Mesenchymal stem cell (in vitro differentiated cells and primary cell): ENCODE measurements around the gene FTMT.

Source experiments
- DNase-seq: peaks from one replicate; pipeline ENCODE4 v3.0.0-alpha.2; 2013
- H2AFZ ChIP-seq: one replicate; pipeline ENCODE4 v1.6.1; 2013; ENCODE audit warnings: low read depth, mild to moderate bottlenecking, control low read depth, inconsistent platforms, low read length, moderate library complexity
- H2AK5ac ChIP-seq: 2 replicates; pipeline ENCODE4 v1.6.1; 2013; ENCODE audit warnings: low read length, moderate library complexity, mild to moderate bottlenecking, inconsistent platforms; ENCODE audit not compliant: severe bottlenecking
- H2BK120ac ChIP-seq: one replicate; pipeline ENCODE4 v1.6.1; 2013; ENCODE audit warnings: low read depth, mild to moderate bottlenecking, inconsistent platforms, low read length, moderate library complexity
- H2BK12ac ChIP-seq, 2 experiments: one replicate each; pipeline ENCODE4 v1.6.1; 2013; ENCODE audit warnings: inconsistent platforms in 2 of 2, low read length in 2 of 2, mild to moderate bottlenecking in 2 of 2, moderate library complexity in 2 of 2, control low read depth in 1 of 2
- H2BK15ac ChIP-seq: one replicate; pipeline ENCODE4 v1.6.1; 2013; ENCODE audit warnings: mild to moderate bottlenecking, low read depth, inconsistent platforms; ENCODE audit not compliant: poor library complexity, severe bottlenecking
- H2BK5ac ChIP-seq: 2 replicates; pipeline ENCODE4 v1.6.1; 2013; ENCODE audit warnings: low read depth, mild to moderate bottlenecking, low read length, control low read depth, inconsistent platforms; ENCODE audit not compliant: poor library complexity, severe bottlenecking
- H3K14ac ChIP-seq, 2 experiments: one replicate each; pipeline ENCODE4 v1.6.1; 2013; ENCODE audit warnings: inconsistent platforms in 2 of 2, low read length in 2 of 2, control low read depth in 1 of 2, mild to moderate bottlenecking in 1 of 2, moderate library complexity in 1 of 2
- H3K18ac ChIP-seq, 2 experiments: one replicate each; pipeline ENCODE4 v1.6.1; 2013; ENCODE audit warnings: inconsistent platforms in 2 of 2, low read length in 2 of 2, control low read depth in 1 of 2, low read depth in 1 of 2, mild to moderate bottlenecking in 1 of 2
- H3K23ac ChIP-seq, 2 experiments: one replicate each; pipeline ENCODE4 v1.6.1; 2013; ENCODE audit warnings: inconsistent platforms in 2 of 2, low read length in 2 of 2, mild to moderate bottlenecking in 2 of 2, moderate library complexity in 2 of 2, control low read depth in 1 of 2
- H3K27ac ChIP-seq: 2 replicates; pipeline ENCODE4 v1.5.1; 2013; ENCODE audit warnings: mild to moderate bottlenecking, moderate library complexity, low read length, control low read depth, inconsistent platforms; ENCODE audit not compliant: poor library complexity, severe bottlenecking
- H3K27me3 ChIP-seq, 2 experiments: 2 replicates each; pipeline versions ENCODE4 v1.6.1 to v1.7.0; 2013; ENCODE audit warnings: low read length in 2 of 2, mild to moderate bottlenecking in 2 of 2, moderate library complexity in 2 of 2, control low read depth in 1 of 2, inconsistent platforms in 1 of 2; ENCODE audit not compliant: control insufficient read depth in 1 of 2, insufficient read depth in 1 of 2
- H3K36me3 ChIP-seq, 2 experiments: 2 replicates each; pipeline versions ENCODE4 v1.6.1 to v1.7.0; 2013; ENCODE audit warnings: low read length in 2 of 2, control low read depth in 1 of 2, inconsistent platforms in 1 of 2, low read depth in 1 of 2, mild to moderate bottlenecking in 1 of 2; ENCODE audit not compliant: insufficient read depth in 2 of 2, control insufficient read depth in 1 of 2
- H3K4ac ChIP-seq, 2 experiments: one replicate each; pipeline ENCODE4 v1.6.1; 2013; ENCODE audit warnings: inconsistent platforms in 2 of 2, low read length in 2 of 2, mild to moderate bottlenecking in 2 of 2, moderate library complexity in 2 of 2, control low read depth in 1 of 2, low read depth in 1 of 2
- H3K4me1 ChIP-seq: 2 replicates; pipeline ENCODE4 v1.6.1; 2013; ENCODE audit warnings: low read depth, low read length, control low read depth; ENCODE audit not compliant: control insufficient read depth, insufficient read depth
- H3K4me2 ChIP-seq: 2 replicates; pipeline ENCODE4 v1.6.1; 2013; ENCODE audit warnings: low read length, mild to moderate bottlenecking, inconsistent platforms; ENCODE audit not compliant: poor library complexity, severe bottlenecking
- H3K4me3 ChIP-seq, 2 experiments: 2 replicates each; pipeline versions ENCODE4 v1.5.1 to v1.7.0; 2013; ENCODE audit warnings: low read length in 2 of 2, mild to moderate bottlenecking in 2 of 2, control low read depth in 1 of 2, low read depth in 1 of 2; ENCODE audit not compliant: insufficient read depth in 1 of 2
- H3K79me1 ChIP-seq: replicated peaks from 2 replicates; pipeline ENCODE4 v1.6.1; 2013; ENCODE audit warnings: mild to moderate bottlenecking, control low read depth, low read length, inconsistent platforms; ENCODE audit not compliant: poor library complexity, severe bottlenecking
- H3K9ac ChIP-seq: 2 replicates; pipeline ENCODE4 v1.7.0; 2013; ENCODE audit warnings: mild to moderate bottlenecking, low read length, moderate library complexity
- H3K9me3 ChIP-seq: 2 replicates; pipeline ENCODE4 v1.7.0; 2013; ENCODE audit warnings: mild to moderate bottlenecking, low read length; ENCODE audit not compliant: control insufficient read depth
- H4K8ac ChIP-seq: one replicate; pipeline ENCODE4 v1.6.1; 2013; ENCODE audit warnings: inconsistent platforms, mild to moderate bottlenecking, low read length, moderate library complexity
- H4K91ac ChIP-seq: one replicate; pipeline ENCODE4 v1.6.1; 2013; ENCODE audit warnings: mild to moderate bottlenecking, low read length, inconsistent platforms
- WGBS: methylation state at CpG from one replicate; pipeline ENCODE4 v1.1.7; 2013; ENCODE audit warnings: mixed read lengths; 5-methylcytosine and 5-hydroxymethylcytosine counted together

The FTMT gene

DNA sequence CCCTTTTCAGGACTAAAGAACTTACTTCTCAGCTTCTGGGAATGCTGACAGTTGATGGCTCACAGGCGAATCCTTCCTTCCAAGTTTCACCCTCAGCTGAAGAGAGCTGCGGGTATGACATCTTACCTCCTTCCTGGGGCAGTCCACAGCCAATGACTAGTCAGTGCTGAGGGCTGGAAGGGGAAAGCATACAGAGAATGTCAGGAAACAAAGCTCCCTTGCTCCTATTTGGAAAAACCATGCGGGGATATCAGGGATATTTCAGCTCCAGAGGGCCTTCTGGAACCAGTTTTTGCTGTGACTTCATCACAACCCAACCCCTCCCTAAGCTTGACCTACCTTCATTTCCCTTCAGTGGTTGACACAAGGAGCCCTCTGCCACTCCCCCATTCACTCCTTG, 15.7 kb downstream of the FTMT start:
- Histone ChIP-seq H3K36me3 (no peaks in the 10 kb centered on the region), H3K23ac (no peak overlapping the region), H3K4ac (no peak overlapping the region), H3K4me1 (no peaks in the 10 kb centered on the region), H3K4me2 (no peak overlapping the region), H3K27ac (no peak overlapping the region), H2BK5ac (no peak overlapping the region), H3K27me3 (no peaks in the 10 kb centered on the region), H2BK120ac (no peak overlapping the region), H2AFZ (no peak overlapping the region), H3K9me3 (no peaks in the 10 kb centered on the region), H2BK12ac (no peak overlapping the region), H3K14ac (no peak overlapping the region), H2AK5ac (no peak overlapping the region), H2BK15ac (no peak overlapping the region), H4K91ac (no peak overlapping the region), H3K4me3 (no peak overlapping the region), H3K18ac (no peak overlapping the region), H4K8ac (no peak overlapping the region), H3K79me1 (no peaks in the 10 kb centered on the region), H3K9ac (no peak overlapping the region)
- WGBS = 59% methylated on average over 3 of the region's 3 CpGs
- no peak for DNase-seq

DNA sequence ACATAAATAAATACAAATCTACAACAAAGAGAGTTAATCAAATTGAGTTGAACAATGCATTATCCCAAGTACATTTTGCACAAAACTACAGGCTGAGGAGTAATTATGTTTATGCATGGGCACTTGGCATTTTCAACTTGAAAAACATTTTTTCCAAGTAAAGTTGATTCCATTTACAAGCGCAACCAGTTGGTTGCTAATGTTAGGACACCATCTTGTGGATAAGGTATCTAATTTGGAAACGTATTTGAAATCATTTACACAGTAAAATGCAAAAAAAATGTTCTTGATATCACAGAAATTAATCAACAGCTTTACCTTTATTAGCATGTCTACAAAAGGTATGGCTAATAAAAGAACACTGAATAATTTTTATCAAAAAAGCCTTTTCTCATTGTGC, 18.8 kb downstream of the FTMT start:
- H3K14ac ChIP-seq = no peak overlapping the region
- H3K18ac ChIP-seq = no peak overlapping the region
- H3K4me1 ChIP-seq = no peaks in the 10 kb centered on the region
- H3K9ac ChIP-seq = no peak overlapping the region
- H3K4ac ChIP-seq = no peak overlapping the region
- no peak overlapping the region for H2AK5ac ChIP-seq
- H3K4me3 ChIP-seq = no peak overlapping the region
- no peak overlapping the region for H2BK5ac ChIP-seq
- 80% methylated on average over 1 of the region's 2 CpGs for WGBS
- H4K91ac ChIP-seq = no peak overlapping the region
- no peaks in the 10 kb centered on the region for H3K9me3 ChIP-seq
- H2BK12ac ChIP-seq = no peak overlapping the region
- no peak overlapping the region for H2BK15ac ChIP-seq
- H3K4me2 ChIP-seq = no peak overlapping the region
- H3K27ac ChIP-seq = no peak overlapping the region
- H3K36me3 ChIP-seq = no peaks in the 10 kb centered on the region
- no peak overlapping the region for H2AFZ ChIP-seq
- DNase-seq = peak; percentile 25
- no peak overlapping the region for H4K8ac ChIP-seq
- no peaks in the 10 kb centered on the region for H3K27me3 ChIP-seq
- no peak overlapping the region for H2BK120ac ChIP-seq
- H3K79me1 ChIP-seq = no peaks in the 10 kb centered on the region
- H3K23ac ChIP-seq = no peak overlapping the region

DNA sequence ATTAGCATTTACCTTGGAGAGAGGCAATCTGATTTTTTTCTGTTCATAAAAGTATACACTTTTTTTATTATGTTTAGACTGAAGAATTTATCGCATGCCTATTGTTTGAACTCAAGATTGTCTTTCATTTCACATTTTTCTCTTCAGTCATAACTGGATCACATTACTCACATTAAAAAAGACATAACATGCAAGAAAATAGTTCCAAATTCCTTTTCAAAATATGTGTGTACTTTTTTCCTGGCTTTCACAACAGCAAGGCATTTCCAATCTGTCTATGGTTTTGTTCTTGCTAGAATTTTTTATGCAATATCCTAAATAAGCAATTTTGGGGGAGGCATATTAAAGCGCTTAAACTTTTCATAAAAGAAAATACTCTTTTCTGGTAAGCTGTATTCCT, 21.2 kb downstream of the FTMT start:
- Histone ChIP-seq H2BK12ac (no peak overlapping the region), H3K4ac (no peak overlapping the region), H3K79me1 (no peaks in the 10 kb centered on the region), H3K4me2 (no peak overlapping the region), H3K9ac (no peak overlapping the region), H2AK5ac (no peak overlapping the region), H3K27ac (no peak overlapping the region), H2BK5ac (no peak overlapping the region), H2BK15ac (no peak overlapping the region), H3K23ac (no peak overlapping the region), H2AFZ (no peak overlapping the region), H3K4me3 (no peak overlapping the region), H3K27me3 (no peaks in the 10 kb centered on the region), H4K8ac (no peak overlapping the region), H3K4me1 (no peaks in the 10 kb centered on the region), H2BK120ac (no peak overlapping the region), H4K91ac (no peak overlapping the region), H3K9me3 (no peaks in the 10 kb centered on the region), H3K18ac (no peak overlapping the region), H3K14ac (no peak overlapping the region), H3K36me3 (no peaks in the 10 kb centered on the region)
- 100% methylated on average over 1 of the region's 2 CpGs for WGBS
- no peak for DNase-seq

DNA sequence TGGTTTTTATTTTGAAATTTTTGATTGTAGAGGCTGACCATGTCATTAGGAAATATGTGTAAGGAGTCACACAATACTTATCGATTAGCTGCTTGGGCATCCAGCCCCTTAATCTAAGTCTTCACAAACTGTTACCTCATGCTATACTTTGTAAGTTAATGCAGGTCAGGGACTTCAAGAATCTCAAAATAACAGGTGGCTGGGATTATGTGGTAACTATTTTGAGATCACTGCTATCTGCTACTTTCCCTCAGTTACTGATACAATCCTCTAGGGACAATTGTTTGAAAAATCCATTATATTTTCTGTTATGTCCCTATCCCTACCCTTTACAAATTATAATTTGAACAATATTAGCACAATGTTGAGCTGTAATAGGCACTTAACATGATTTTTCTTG, 21.7 kb downstream of the FTMT start:
- no peak overlapping the region for H3K14ac ChIP-seq
- no peak overlapping the region for H3K9ac ChIP-seq
- no peak overlapping the region for H2BK5ac ChIP-seq
- H2BK120ac ChIP-seq = no peak overlapping the region
- no peak overlapping the region for H3K18ac ChIP-seq
- H3K4me3 ChIP-seq = no peak overlapping the region
- no peaks in the 10 kb centered on the region for H3K27me3 ChIP-seq
- H3K9me3 ChIP-seq = no peaks in the 10 kb centered on the region
- no peak overlapping the region for H4K91ac ChIP-seq
- no peak overlapping the region for H2BK15ac ChIP-seq
- H2BK12ac ChIP-seq = no peak overlapping the region
- no peak for DNase-seq
- H3K27ac ChIP-seq = no peak overlapping the region
- H3K36me3 ChIP-seq = no peaks in the 10 kb centered on the region
- no peak overlapping the region for H3K4me2 ChIP-seq
- no peak overlapping the region for H3K4ac ChIP-seq
- no peaks in the 10 kb centered on the region for H3K79me1 ChIP-seq
- H3K4me1 ChIP-seq = no peaks in the 10 kb centered on the region
- H2AFZ ChIP-seq = no peak overlapping the region
- WGBS = no CpG with 5 or more reads among the region's 1 CpG
- H4K8ac ChIP-seq = no peak overlapping the region
- no peak overlapping the region for H2AK5ac ChIP-seq
- H3K23ac ChIP-seq = no peak overlapping the region
